Karpas-422 (cell line): Measurements from ENCODE around the gene HDLBP. TPM values are rescaled to one million over a fixed set of nuclear protein-coding genes. Genes with fewer than 3 reads are reported as not detected.
"Not testable (repeated sequence)": the region's sequence is repeated elsewhere in the genome, so short reads cannot be mapped to it uniquely, and the experiment has no call there.

Experiments used
- DNase-seq: peaks from one replicate; pipeline ENCODE4 v3.0.0-alpha.2; 2015
- H2AFZ ChIP-seq: fragments of 200-600 bp; sonication (generic); 2 replicates; pipeline ENCODE4 v1.6.1; 2014; ENCODE audit warnings: antibody characterized with exemption, low read length, mixed read lengths
- H3K27ac ChIP-seq: fragments of 200-600 bp; sonication (generic); 2 replicates; pipeline ENCODE4 v1.5.1; 2014; ENCODE audit warnings: mild to moderate bottlenecking, low read length, moderate library complexity
- H3K27me3 ChIP-seq: fragments of 200-600 bp; sonication (generic); 2 replicates; pipeline ENCODE4 v1.6.1; 2014; ENCODE audit warnings: low read length, mixed read lengths
- H3K36me3 ChIP-seq: fragments of 200-600 bp; sonication (generic); 2 replicates; pipeline ENCODE4 v1.6.1; 2014; ENCODE audit warnings: low read length, mixed read lengths; ENCODE audit not compliant: insufficient read depth
- H3K4me1 ChIP-seq: fragments of 200-600 bp; sonication (generic); 2 replicates; pipeline ENCODE4 v1.6.1; 2014; ENCODE audit warnings: mild to moderate bottlenecking, low read length, mixed read lengths
- H3K4me2 ChIP-seq: fragments of 200-600 bp; sonication (generic); 2 replicates; pipeline ENCODE4 v1.6.1; 2014; ENCODE audit warnings: low read length, low read depth, mild to moderate bottlenecking; ENCODE audit not compliant: poor library complexity, severe bottlenecking
- H3K4me3 ChIP-seq: fragments of 200-600 bp; sonication (generic); 2 replicates; pipeline ENCODE4 v1.5.1; 2014; ENCODE audit warnings: mild to moderate bottlenecking, antibody characterized with exemption, low read length, mixed read lengths
- H3K79me2 ChIP-seq: fragments of 200-600 bp; sonication (generic); 2 replicates; pipeline ENCODE4 v1.6.1; 2014; ENCODE audit warnings: mild to moderate bottlenecking, low read length, mixed read lengths
- H3K9ac ChIP-seq: fragments of 200-600 bp; sonication (generic); 2 replicates; pipeline ENCODE4 v1.6.0; 2014; ENCODE audit warnings: low read length
- H3K9me2 ChIP-seq: fragments of 200-600 bp; sonication (generic), shearing (Covaris generic); replicated peaks from 2 replicates; pipeline ENCODE4 v1.6.0; 2014; ENCODE audit warnings: mild to moderate bottlenecking, low read length, moderate library complexity; ENCODE audit not compliant: insufficient read depth
- H3K9me3 ChIP-seq: fragments of 300-700, 200-600 bp; sonication (generic); 2 replicates; pipeline ENCODE4 v1.6.1; 2014; ENCODE audit warnings: low read length, mixed read lengths
- H4K20me1 ChIP-seq: fragments of 200-600 bp; sonication (generic); 2 replicates; pipeline ENCODE4 v1.6.1; 2014; ENCODE audit warnings: mild to moderate bottlenecking, antibody characterized with exemption, low read length, low read depth; ENCODE audit not compliant: insufficient read depth
- total RNA-seq: library from RNA; depleted of rRNA; stranded (reverse); fragments of >200 nt; shearing (Covaris generic); gene quantifications from 2 replicates; pipeline ENCODE4 v1.2.3, GENCODE V29; 2014; ENCODE audit warnings: low replicate concordance

HDLBP gene
- total RNA-seq, 1 experiment from 2014 or later: 141 TPM

GRCh38 chr2:241199286-241199685 lies 116.2 kb downstream of the HDLBP start:
- H3K9ac ChIP-seq: no peak overlapping the region
- no peaks in the 10 kb centered on the region for H3K36me3 ChIP-seq
- no peaks in the 10 kb centered on the region for H4K20me1 ChIP-seq
- H3K9me3 ChIP-seq: no peaks in the 10 kb centered on the region
- H2AFZ ChIP-seq: no peak overlapping the region
- no peak overlapping the region for H3K4me2 ChIP-seq
- no peak for DNase-seq
- H3K9me2 ChIP-seq: no peaks in the 10 kb centered on the region
- H3K4me3 ChIP-seq: no peak overlapping the region
- no peak overlapping the region for H3K27ac ChIP-seq
- H3K79me2 ChIP-seq: no peaks in the 10 kb centered on the region
- no peaks in the 10 kb centered on the region for H3K4me1 ChIP-seq
- H3K27me3 ChIP-seq: no peaks in the 10 kb centered on the region

- no peaks in the 10 kb centered on the region for H3K27me3 ChIP-seq
- H2AFZ ChIP-seq: no peak overlapping the region
- no peak overlapping the region for H3K4me3 ChIP-seq
- H3K4me1 ChIP-seq: no peaks in the 10 kb centered on the region
- no peaks in the 10 kb centered on the region for H3K79me2 ChIP-seq
- H3K9me3 ChIP-seq: no peaks in the 10 kb centered on the region
- no peaks in the 10 kb centered on the region for H3K36me3 ChIP-seq
- H3K4me2 ChIP-seq: no peak overlapping the region
- no peak overlapping the region for H3K9ac ChIP-seq
- no peak overlapping the region for H3K27ac ChIP-seq
- no peaks in the 10 kb centered on the region for H4K20me1 ChIP-seq
- H3K9me2 ChIP-seq: no peaks in the 10 kb centered on the region
- no peak for DNase-seq
Measured at GRCh38 chr2:241198381-241199279, 116.8 kb downstream of the HDLBP start.

GRCh38 chr2:241197947-241198346 lies 117.5 kb downstream of the HDLBP start:
- Histone ChIP-seq H3K4me1 (no peaks in the 10 kb centered on the region), H3K9ac (no peak overlapping the region), H4K20me1 (no peaks in the 10 kb centered on the region), H3K27ac (no peak overlapping the region), H3K9me3 (no peaks in the 10 kb centered on the region), H3K27me3 (no peaks in the 10 kb centered on the region), H3K4me2 (no peak overlapping the region), H3K9me2 (no peaks in the 10 kb centered on the region), H3K79me2 (no peaks in the 10 kb centered on the region), H2AFZ (no peak overlapping the region), H3K36me3 (no peaks in the 10 kb centered on the region), H3K4me3 (no peak overlapping the region)
- DNase-seq: no peak

- not testable (repeated sequence) for H3K4me2 ChIP-seq, DNase-seq, H3K79me2 ChIP-seq, H3K9me2 ChIP-seq, H3K36me3 ChIP-seq, H4K20me1 ChIP-seq, H3K9me3 ChIP-seq, H3K27me3 ChIP-seq, H2AFZ ChIP-seq, H3K4me3 ChIP-seq, H3K9ac ChIP-seq, H3K4me1 ChIP-seq, H3K27ac ChIP-seq
Measured at GRCh38 chr2:241197246-241197645, 118.2 kb downstream of the HDLBP start.

- Histone ChIP-seq H3K4me3 (no peak overlapping the region), H3K27ac (no peak overlapping the region), H3K9me2 (no peaks in the 10 kb centered on the region), H3K9me3 (no peaks in the 10 kb centered on the region), H2AFZ (no peak overlapping the region), H3K27me3 (no peaks in the 10 kb centered on the region), H3K9ac (no peak overlapping the region), H3K36me3 (no peaks in the 10 kb centered on the region), H3K79me2 (no peaks in the 10 kb centered on the region), H4K20me1 (no peaks in the 10 kb centered on the region), H3K4me1 (no peaks in the 10 kb centered on the region), H3K4me2 (no peak overlapping the region)
- no peak for DNase-seq
Measured at GRCh38 chr2:241195506-241196130, 119.9 kb downstream of the HDLBP start.

GRCh38 chr2:241194811-241195210 lies 120.7 kb downstream of the HDLBP start:
- DNase-seq: no peak
- 0 out of 2 replicates have a peak, but pooled peaks cover 3% of the 10 kb centered on the region for H4K20me1 ChIP-seq
- H3K4me2 ChIP-seq: no peak overlapping the region
- no peak overlapping the region for H2AFZ ChIP-seq
- no peaks in the 10 kb centered on the region for H3K9me3 ChIP-seq
- H3K27me3 ChIP-seq: no peaks in the 10 kb centered on the region
- H3K9ac ChIP-seq: no peak overlapping the region
- no peaks in the 10 kb centered on the region for H3K4me1 ChIP-seq
- no peak overlapping the region for H3K4me3 ChIP-seq
- H3K36me3 ChIP-seq: no peaks in the 10 kb centered on the region
- no peaks in the 10 kb centered on the region for H3K9me2 ChIP-seq
- no peak overlapping the region for H3K27ac ChIP-seq
- no peaks in the 10 kb centered on the region for H3K79me2 ChIP-seq

GRCh38 chr2:241193271-241193670 lies 122.2 kb downstream of the HDLBP start:
- peaks cover 11% of the 10 kb centered on the region for H3K4me1 ChIP-seq
- no peak overlapping the region for H3K9ac ChIP-seq
- no peak for DNase-seq
- no peak overlapping the region for H3K27ac ChIP-seq
- no peak overlapping the region for H3K4me2 ChIP-seq
- no peaks in the 10 kb centered on the region for H3K9me2 ChIP-seq
- no peak overlapping the region for H3K4me3 ChIP-seq
- H3K79me2 ChIP-seq: no peaks in the 10 kb centered on the region
- H4K20me1 ChIP-seq: peaks cover 9% of the 10 kb centered on the region; the same call in 1 of the 2 replicates
- H3K9me3 ChIP-seq: no peaks in the 10 kb centered on the region
- no peaks in the 10 kb centered on the region for H3K36me3 ChIP-seq
- H3K27me3 ChIP-seq: no peaks in the 10 kb centered on the region
- H2AFZ ChIP-seq: no peak overlapping the region

GRCh38 chr2:241191081-241191480 lies 124.4 kb downstream of the HDLBP start:
- Histone ChIP-seq H3K27me3 (no peaks in the 10 kb centered on the region), H3K79me2 (no peaks in the 10 kb centered on the region), H4K20me1 (peaks cover 14% of the 10 kb centered on the region; the same call in 1 of the 2 replicates), H3K9ac (no peak overlapping the region), H3K9me3 (no peaks in the 10 kb centered on the region), H3K9me2 (no peaks in the 10 kb centered on the region), H2AFZ (no peak overlapping the region), H3K4me1 (peaks cover 24% of the 10 kb centered on the region), H3K4me2 (no peak overlapping the region), H3K4me3 (no peak overlapping the region), H3K27ac (no peak overlapping the region), H3K36me3 (no peaks in the 10 kb centered on the region)
- no peak for DNase-seq
